NT2/D1 (cell line): ENCODE data around the gene TMED10.

ENCODE experiments used
- DNase-seq: peaks from one replicate; pipeline ENCODE4 v3.0.0-alpha.2; 2011; ENCODE audit warnings: low read depth, low spot score
- H3K27me3 ChIP-seq: 2 replicates; pipeline ENCODE4 v1.6.0; 2011; ENCODE audit warnings: mild to moderate bottlenecking; ENCODE audit not compliant: insufficient read length, insufficient read depth
- H3K36me3 ChIP-seq: 2 replicates; pipeline ENCODE4 v1.6.1; 2011; ENCODE audit warnings: mild to moderate bottlenecking, low read length, mixed read lengths; ENCODE audit not compliant: insufficient read depth, insufficient read length
- H3K4me1 ChIP-seq: 2 replicates; pipeline ENCODE4 v1.5.1; 2011; ENCODE audit not compliant: insufficient read depth, insufficient read length
- H3K4me3 ChIP-seq: 2 replicates; pipeline ENCODE4 v1.5.1; 2011; ENCODE audit warnings: low read depth; ENCODE audit not compliant: insufficient read length
- H3K9ac ChIP-seq: 2 replicates; pipeline ENCODE4 v1.6.0; 2011; ENCODE audit warnings: low read depth; ENCODE audit not compliant: insufficient read length
- H3K9me3 ChIP-seq: 2 replicates; pipeline ENCODE4 v1.5.1; 2011; ENCODE audit warnings: mild to moderate bottlenecking, low read length; ENCODE audit not compliant: insufficient read depth
- SUZ12 ChIP-seq: IDR thresholded peaks from 2 replicates; pipeline ENCODE4 v1.6.1; 2011; ENCODE audit not compliant: insufficient read length, insufficient read depth; ENCODE audit errors: extremely low read depth
- YY1 ChIP-seq: IDR thresholded peaks from 2 replicates; pipeline ENCODE4 v1.6.1; 2011; ENCODE audit not compliant: insufficient read length, insufficient read depth
- ZNF274 ChIP-seq: IDR thresholded peaks from 2 replicates; pipeline ENCODE4 v1.6.1; 2011; ENCODE audit warnings: mild to moderate bottlenecking, low read depth, low read length

TMED10 gene

GRCh38 chr14:75204116-75204515 lies 27.7 kb upstream of the TMED10 start:
- Histone ChIP-seq H3K4me1 (no peaks in the 10 kb centered on the region), H3K9ac (no peak overlapping the region), H3K27me3 (no peaks in the 10 kb centered on the region), H3K9me3 (no peaks in the 10 kb centered on the region), H3K4me3 (no peak overlapping the region), H3K36me3 (no peaks in the 10 kb centered on the region)
- no peak for DNase-seq
- TF ChIP-seq ZNF274 (no peak), SUZ12 (no peak), YY1 (no peak)

GRCh38 chr14:75202657-75203056 lies 26.2 kb upstream of the TMED10 start:
- Histone ChIP-seq H3K9me3 (no peaks in the 10 kb centered on the region), H3K4me3 (no peak overlapping the region), H3K36me3 (no peaks in the 10 kb centered on the region), H3K9ac (no peak overlapping the region), H3K27me3 (no peaks in the 10 kb centered on the region), H3K4me1 (no peaks in the 10 kb centered on the region)
- DNase-seq, result no peak
- no peak for TF ChIP-seq ZNF274
- no peak for TF ChIP-seq SUZ12
- no peak for TF ChIP-seq YY1

GRCh38 chr14:75201087-75201486 lies 24.7 kb upstream of the TMED10 start:
- no peaks in the 10 kb centered on the region for H3K36me3 ChIP-seq
- H3K4me3 ChIP-seq, result no peak overlapping the region
- H3K9ac ChIP-seq, result no peak overlapping the region
- no peak for DNase-seq
- TF ChIP-seq SUZ12 (no peak), ZNF274 (no peak), YY1 (no peak)
- H3K4me1 ChIP-seq, result peaks cover 4% of the 10 kb centered on the region
- H3K27me3 ChIP-seq, result no peaks in the 10 kb centered on the region
- no peaks in the 10 kb centered on the region for H3K9me3 ChIP-seq

GRCh38 chr14:75200451-75200850 lies 24.0 kb upstream of the TMED10 start:
- H3K27me3 ChIP-seq, result no peaks in the 10 kb centered on the region
- peaks cover 5% of the 10 kb centered on the region for H3K4me1 ChIP-seq
- no peaks in the 10 kb centered on the region for H3K9me3 ChIP-seq
- no peaks in the 10 kb centered on the region for H3K36me3 ChIP-seq
- DNase-seq, result no peak
- no peak overlapping the region for H3K4me3 ChIP-seq
- TF ChIP-seq SUZ12 (no peak), ZNF274 (no peak), YY1 (no peak)
- no peak overlapping the region for H3K9ac ChIP-seq

- Histone ChIP-seq H3K27me3 (no peaks in the 10 kb centered on the region), H3K4me3 (no peak overlapping the region), H3K9me3 (no peaks in the 10 kb centered on the region), H3K36me3 (no peaks in the 10 kb centered on the region), H3K4me1 (peaks cover 5% of the 10 kb centered on the region), H3K9ac (no peak overlapping the region)
- TF ChIP-seq SUZ12, result no peak
- no peak for TF ChIP-seq ZNF274
- TF ChIP-seq YY1, result no peak
- no peak for DNase-seq
These were observed 22.0 kb upstream of the TMED10 start for GRCh38 chr14:75198291-75198933.

GRCh38 chr14:75197338-75197737 lies 20.9 kb upstream of the TMED10 start:
- H3K27me3 ChIP-seq, result no peaks in the 10 kb centered on the region
- peaks cover 5% of the 10 kb centered on the region for H3K4me1 ChIP-seq
- no peak overlapping the region for H3K9ac ChIP-seq
- H3K36me3 ChIP-seq, result no peaks in the 10 kb centered on the region
- H3K4me3 ChIP-seq, result no peak overlapping the region
- no peak for TF ChIP-seq SUZ12
- TF ChIP-seq ZNF274, result no peak
- TF ChIP-seq YY1, result no peak
- no peak for DNase-seq
- H3K9me3 ChIP-seq, result no peaks in the 10 kb centered on the region

- no peaks in the 10 kb centered on the region for H3K27me3 ChIP-seq
- no peak for DNase-seq
- no peak for TF ChIP-seq ZNF274
- no peaks in the 10 kb centered on the region for H3K9me3 ChIP-seq
- H3K4me1 ChIP-seq, result peaks cover 5% of the 10 kb centered on the region
- no peak overlapping the region for H3K4me3 ChIP-seq
- no peaks in the 10 kb centered on the region for H3K36me3 ChIP-seq
- H3K9ac ChIP-seq, result no peak overlapping the region
These were observed 20.1 kb upstream of the TMED10 start for GRCh38 chr14:75196468-75196867.

GRCh38 chr14:75196064-75196463 lies 19.7 kb upstream of the TMED10 start:
- Histone ChIP-seq H3K9ac (no peak overlapping the region), H3K9me3 (no peaks in the 10 kb centered on the region), H3K4me1 (peaks cover 5% of the 10 kb centered on the region), H3K27me3 (no peaks in the 10 kb centered on the region), H3K4me3 (no peak overlapping the region), H3K36me3 (no peaks in the 10 kb centered on the region)
- DNase-seq, result no peak
- TF ChIP-seq YY1 (no peak), SUZ12 (no peak), ZNF274 (no peak)
